Progenitor cell of endocrine pancreas (in vitro differentiated cells): ENCODE results near the gene SPTBN1. TPM values are rescaled to one million over a fixed set of nuclear protein-coding genes. Genes with fewer than 3 reads are reported as not detected.

ENCODE experiments used
- DNase-seq: peaks from one replicate; pipeline ENCODE4 v3.0.0; 2021; ENCODE audit warnings: low spot score; ENCODE audit not compliant: unreplicated experiment
- H3K27ac Mint-ChIP-seq: 2 replicates; pipeline ENCODE4 v1.8.0; 2021; ENCODE audit warnings: mild to moderate bottlenecking, moderate library complexity, mixed read lengths
- H3K27me3 Mint-ChIP-seq: 2 replicates; pipeline ENCODE4 v1.8.0; 2021; ENCODE audit warnings: mixed read lengths
- H3K36me3 Mint-ChIP-seq: 2 replicates; pipeline ENCODE4 v1.8.0; 2022; ENCODE audit warnings: mixed read lengths; ENCODE audit not compliant: insufficient read depth
- H3K4me1 Mint-ChIP-seq: 2 replicates; pipeline ENCODE4 v1.8.0; 2021; ENCODE audit warnings: low read depth, mixed read lengths
- H3K4me3 Mint-ChIP-seq: 2 replicates; pipeline ENCODE4 v1.8.0; 2021; ENCODE audit warnings: low read depth, mild to moderate bottlenecking, moderate library complexity, mixed read lengths
- H3K9me3 Mint-ChIP-seq: 2 replicates; pipeline ENCODE4 v1.8.0; 2021; ENCODE audit warnings: low read depth, mixed read lengths
- CTCF ChIP-seq: fragments of 200-600 bp; sonication (generic); IDR thresholded peaks from one replicate; pipeline ENCODE4 v1.5.0; 2021; ENCODE audit warnings: antibody characterized with exemption, mild to moderate bottlenecking; ENCODE audit not compliant: unreplicated experiment
- total RNA-seq: library from RNA; stranded (reverse); gene quantifications from 2 replicates; pipeline ENCODE4 v1.2.1, GENCODE V29; 2021

Gene SPTBN1
- total RNA-seq, 1 donor from 2014 or later, result 287 TPM

- H3K36me3 Mint-ChIP-seq, result peaks cover 3% of the 10 kb centered on the region
- H3K4me3 Mint-ChIP-seq, result no peak overlapping the region
- peaks cover 14% of the 10 kb centered on the region for H3K4me1 Mint-ChIP-seq
- no peaks in the 10 kb centered on the region for H3K9me3 Mint-ChIP-seq
- no peak for TF ChIP-seq CTCF
- H3K27ac Mint-ChIP-seq, result no peak overlapping the region
- no peak for DNase-seq
- no peaks in the 10 kb centered on the region for H3K27me3 Mint-ChIP-seq
Measured at GRCh38 chr2:54534221-54534620, 78.1 kb downstream of the SPTBN1 start.

GRCh38 chr2:54534625-54535024, 78.5 kb downstream of the SPTBN1 start:
- TF ChIP-seq CTCF, result no peak
- no peaks in the 10 kb centered on the region for H3K36me3 Mint-ChIP-seq
- H3K9me3 Mint-ChIP-seq, result no peaks in the 10 kb centered on the region
- H3K4me3 Mint-ChIP-seq, result no peak overlapping the region
- no peak overlapping the region for H3K27ac Mint-ChIP-seq
- peaks cover 14% of the 10 kb centered on the region for H3K4me1 Mint-ChIP-seq
- no peaks in the 10 kb centered on the region for H3K27me3 Mint-ChIP-seq
- DNase-seq, result no peak

- Mint-ChIP-seq H3K27me3 (no peaks in the 10 kb centered on the region), H3K27ac (no peak overlapping the region), H3K9me3 (no peaks in the 10 kb centered on the region), H3K4me1 (peaks cover 14% of the 10 kb centered on the region), H3K4me3 (no peak overlapping the region), H3K36me3 (no peaks in the 10 kb centered on the region)
- no peak for TF ChIP-seq CTCF
- DNase-seq, result no peak
Measured at GRCh38 chr2:54535599-54536195, 79.6 kb downstream of the SPTBN1 start.

GRCh38 chr2:54536720-54537119, 80.6 kb downstream of the SPTBN1 start:
- Mint-ChIP-seq H3K4me1 (peaks cover 14% of the 10 kb centered on the region), H3K9me3 (no peaks in the 10 kb centered on the region), H3K36me3 (no peaks in the 10 kb centered on the region), H3K27ac (no peak overlapping the region), H3K27me3 (no peaks in the 10 kb centered on the region), H3K4me3 (no peak overlapping the region)
- no peak for TF ChIP-seq CTCF
- no peak for DNase-seq

DNA sequence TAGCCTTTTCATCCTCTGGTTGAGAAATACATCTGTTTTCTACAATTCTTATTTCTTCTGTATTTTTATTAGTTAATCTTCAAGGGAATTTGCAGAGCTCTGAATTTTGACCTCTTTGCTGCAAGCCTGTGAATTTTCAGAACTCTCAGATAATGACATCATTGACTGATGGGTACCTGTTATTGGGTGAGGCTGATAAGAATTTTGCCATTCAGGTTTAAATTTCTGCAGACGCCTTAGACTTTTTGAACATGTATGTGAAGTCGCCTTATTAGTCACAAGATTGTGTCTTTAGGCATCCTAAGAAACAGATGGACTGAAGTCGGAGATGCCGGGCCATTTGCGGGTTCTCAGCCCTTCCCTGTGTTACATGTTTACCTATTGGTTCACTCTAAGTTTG, 82.4 kb downstream of the SPTBN1 start:
- TF ChIP-seq CTCF, result no peak
- no peaks in the 10 kb centered on the region for H3K9me3 Mint-ChIP-seq
- H3K27me3 Mint-ChIP-seq, result no peaks in the 10 kb centered on the region
- no peak for DNase-seq
- no peak overlapping the region for H3K27ac Mint-ChIP-seq
- no peak overlapping the region for H3K4me3 Mint-ChIP-seq
- no peaks in the 10 kb centered on the region for H3K36me3 Mint-ChIP-seq
- peaks cover 7% of the 10 kb centered on the region for H3K4me1 Mint-ChIP-seq
